Kidney (tissue), 14 donors: ENCODE measurements around the gene ELP6. TPM values are rescaled to one million over a fixed set of nuclear protein-coding genes. Genes with fewer than 3 reads are reported as not detected.

Source experiments
- DNase-seq, 5 donors: peaks; one replicate each; pipeline ENCODE4 v3.0.0-alpha.2; 2013 to 2020
- FAIRE-seq: peaks from 2 replicates; lab custom pipeline; 2012; peaks lifted over from hg19 to GRCh38; lab: Jason Lieb, UNC
- H3K27ac ChIP-seq, 2 donors: one replicate each; pipeline ENCODE4 v1.7.0; 2013; ENCODE audit warnings: low read depth in 2 of 2, low read length in 2 of 2, inconsistent platforms in 1 of 2
- H3K27me3 ChIP-seq: one replicate; pipeline ENCODE4 v1.7.1; 2013; ENCODE audit warnings: low read length, inconsistent platforms; ENCODE audit not compliant: control insufficient read depth, insufficient read depth
- H3K36me3 ChIP-seq, 3 donors: one replicate each; pipeline versions ENCODE4 v1.7.0 to v1.7.1; 2013; ENCODE audit warnings: low read length in 3 of 3, control low read depth in 1 of 3, inconsistent platforms in 1 of 3; ENCODE audit not compliant: insufficient read depth in 3 of 3, control insufficient read depth in 2 of 3
- H3K4me1 ChIP-seq, 3 donors: one replicate each; pipeline versions ENCODE4 v1.7.0 to v1.7.1; 2013; ENCODE audit warnings: low read length in 3 of 3, inconsistent platforms in 1 of 3, low read depth in 1 of 3; ENCODE audit not compliant: control insufficient read depth in 2 of 3, insufficient read depth in 2 of 3
- H3K4me3 ChIP-seq, 3 donors: one replicate each; pipeline versions ENCODE4 v1.7.0 to v1.8.1; 2013; ENCODE audit warnings: low read length in 3 of 3, control low read depth in 1 of 3, inconsistent platforms in 1 of 3
- H3K9ac ChIP-seq, 3 donors: one replicate each; pipeline versions ENCODE4 v1.7.0 to v1.7.1; 2013; ENCODE audit warnings: low read length in 3 of 3, control low read depth in 1 of 3, inconsistent platforms in 1 of 3
- H3K9me3 ChIP-seq, 3 donors: one replicate each; pipeline versions ENCODE4 v1.7.0 to v1.7.1; 2013; ENCODE audit warnings: low read length in 3 of 3, control low read depth in 1 of 3, inconsistent platforms in 1 of 3; ENCODE audit not compliant: control insufficient read depth in 2 of 3, insufficient read depth in 1 of 3
- CTCF ChIP-seq: IDR thresholded peaks from 3 replicates; pipeline ENCODE4 v1.5.1; 2012; ENCODE audit warnings: mild to moderate bottlenecking, moderate library complexity, borderline replicate concordance; ENCODE audit not compliant: insufficient read depth; ENCODE audit errors: extremely low read depth
- intact Hi-C: fragments of 100-400 bp; cut with DNase I; formaldehyde crosslinking; loops from one replicate; pipeline ENCODE4 v1.11.1; 2022
- polyA plus RNA-seq: library from polyadenylated mRNA; stranded (reverse); fragments of 350-450 nt; fragmentation: Illumina TruSeq; extraction: RNeasy Lipid Tissue Mini Kit (QIAGEN cat#74804); gene quantifications from one replicate; pipeline ENCODE4 v1.2.3, GENCODE V29; 2014; ENCODE audit warnings: low read depth, low replicate concordance; ENCODE audit not compliant: insufficient read depth
- total RNA-seq: library from RNA; stranded (reverse); fragmentation: NEBNext Ultra II Directional; extraction: Animal tissue kit (Norgen Biotek cat#: 25700); gene quantifications from one replicate; pipeline ENCODE4 v1.2.1, GENCODE V29; 2021
- donor health status: control.
- donor health status: control.
- donor health status: control.
- donor health status: control.
- donor health status: control.
- donor health status: DM: yes; HTN: yes; CAD: no.
- donor health status: Normal renal cell carcinoma (clear cell type).

ELP6 gene
- total and polyA plus RNA-seq, 2 donors from 2014 or later, result 28.6 to 46.1 TPM

GRCh38 chr3:47496892-47497291 lies 16.6 kb downstream of the ELP6 start:
- FAIRE-seq (no peak), DNase-seq (no peak)
- intact Hi-C loops, result no loop called here
- H3K36me3 ChIP-seq, result peaks cover 7 to 46% (median 30%) of the 10 kb centered on the region in 3 donors
- no peak overlapping the region for H3K4me3 ChIP-seq
- no peak overlapping the region for H3K27ac ChIP-seq
- no peak overlapping the region for H3K9ac ChIP-seq
- H3K27me3 ChIP-seq, result no peaks in the 10 kb centered on the region
- H3K4me1 ChIP-seq, result no peaks in the 10 kb centered on the region
- TF ChIP-seq CTCF, result no peak
- no peaks in the 10 kb centered on the region for H3K9me3 ChIP-seq

GRCh38 chr3:47495886-47496285 lies 17.6 kb downstream of the ELP6 start:
- no peak for FAIRE-seq
- Histone ChIP-seq H3K4me3 (no peak overlapping the region), H3K27me3 (no peaks in the 10 kb centered on the region), H3K9ac (no peak overlapping the region), H3K36me3 (peaks cover 7 to 36% (median 25%) of the 10 kb centered on the region in 3 donors), H3K9me3 (no peaks in the 10 kb centered on the region), H3K4me1 (no peaks in the 10 kb centered on the region), H3K27ac (no peak overlapping the region)
- no peak for DNase-seq
- intact Hi-C loops, result no loop called here
- no peak for TF ChIP-seq CTCF

- H3K27ac ChIP-seq, result no peak overlapping the region
- H3K4me1 ChIP-seq, result no peaks in the 10 kb centered on the region
- no peak overlapping the region for H3K4me3 ChIP-seq
- intact Hi-C loops, result no loop called here
- no peak overlapping the region for H3K9ac ChIP-seq
- no peaks in the 10 kb centered on the region for H3K27me3 ChIP-seq
- TF ChIP-seq CTCF, result no peak
- no peak for FAIRE-seq
- peaks cover 3 to 29% (median 19%) of the 10 kb centered on the region in 3 donors for H3K36me3 ChIP-seq
- H3K9me3 ChIP-seq, result no peaks in the 10 kb centered on the region
- no peak for DNase-seq
Measured at GRCh38 chr3:47495111-47495510, 18.4 kb downstream of the ELP6 start.

GRCh38 chr3:47491777-47492176 lies 21.7 kb downstream of the ELP6 start:
- Histone ChIP-seq H3K27me3 (no peaks in the 10 kb centered on the region), H3K36me3 (peaks cover 0 to 10% (median 8%) of the 10 kb centered on the region in 3 donors), H3K4me3 (no peak overlapping the region), H3K9me3 (no peaks in the 10 kb centered on the region), H3K27ac (no peak overlapping the region), H3K4me1 (no peaks in the 10 kb centered on the region), H3K9ac (no peak overlapping the region)
- FAIRE-seq (no peak), DNase-seq (no peak)
- intact Hi-C loops, result no loop called here
- no peak for TF ChIP-seq CTCF
